Astrocyte of the spinal cord (primary cell): Measurements from ENCODE around the gene GGCT.

Experiments used
- DNase-seq: peaks from one replicate; pipeline ENCODE4 v3.0.0; 2011; ENCODE audit warnings: low read depth, low spot score
- H3K4me3 ChIP-seq: 2 replicates; pipeline ENCODE4 v1.5.1; 2011; ENCODE audit warnings: low read depth, mild to moderate bottlenecking, low read length, moderate library complexity
- in situ Hi-C: cut with HindIII; loops from 2 replicates; pipeline ENCODE4 v1.10.0; 2017; ENCODE audit warnings: low sequenced_read_pairs
- TF ChIP-seq, protein P1 (sequence below): IDR thresholded peaks from 2 replicates; pipeline ENCODE4 v1.5.1; 2012; ENCODE audit warnings: low read depth, mild to moderate bottlenecking, low read length, inconsistent platforms

The GGCT gene

GRCh38 chr7:30473903-30474302 lies 30.7 kb downstream of the GGCT start:
- in situ Hi-C loops = no loop called here

GRCh38 chr7:30472784-30473775 lies 31.5 kb downstream of the GGCT start:
- TF ChIP-seq, protein P1, sequence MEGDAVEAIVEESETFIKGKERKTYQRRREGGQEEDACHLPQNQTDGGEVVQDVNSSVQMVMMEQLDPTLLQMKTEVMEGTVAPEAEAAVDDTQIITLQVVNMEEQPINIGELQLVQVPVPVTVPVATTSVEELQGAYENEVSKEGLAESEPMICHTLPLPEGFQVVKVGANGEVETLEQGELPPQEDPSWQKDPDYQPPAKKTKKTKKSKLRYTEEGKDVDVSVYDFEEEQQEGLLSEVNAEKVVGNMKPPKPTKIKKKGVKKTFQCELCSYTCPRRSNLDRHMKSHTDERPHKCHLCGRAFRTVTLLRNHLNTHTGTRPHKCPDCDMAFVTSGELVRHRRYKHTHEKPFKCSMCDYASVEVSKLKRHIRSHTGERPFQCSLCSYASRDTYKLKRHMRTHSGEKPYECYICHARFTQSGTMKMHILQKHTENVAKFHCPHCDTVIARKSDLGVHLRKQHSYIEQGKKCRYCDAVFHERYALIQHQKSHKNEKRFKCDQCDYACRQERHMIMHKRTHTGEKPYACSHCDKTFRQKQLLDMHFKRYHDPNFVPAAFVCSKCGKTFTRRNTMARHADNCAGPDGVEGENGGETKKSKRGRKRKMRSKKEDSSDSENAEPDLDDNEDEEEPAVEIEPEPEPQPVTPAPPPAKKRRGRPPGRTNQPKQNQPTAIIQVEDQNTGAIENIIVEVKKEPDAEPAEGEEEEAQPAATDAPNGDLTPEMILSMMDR = no peak
- in situ Hi-C loops = no loop called here
- H3K4me3 ChIP-seq = no peak overlapping the region
- peak; percentile 54 for DNase-seq

More at GRCh38 chr7:30473903-30474302, 30.7 kb downstream of the GGCT start:
- TF ChIP-seq, protein P1 = no peak
- no peak for DNase-seq
- H3K4me3 ChIP-seq = no peak overlapping the region

- H3K4me3 ChIP-seq = no peak overlapping the region
- TF ChIP-seq, protein P1 = no peak
- DNase-seq = no peak
- in situ Hi-C loops = no loop called here
Measured at GRCh38 chr7:30472081-30472783, 32.4 kb downstream of the GGCT start.

GRCh38 chr7:30471205-30471604 lies 33.4 kb downstream of the GGCT start:
- TF ChIP-seq, protein P1 = no peak
- in situ Hi-C loops = no loop called here
- no peak overlapping the region for H3K4me3 ChIP-seq
- no peak for DNase-seq

GRCh38 chr7:30470771-30471170 lies 33.9 kb downstream of the GGCT start:
- peak; percentile 85 for DNase-seq

DNA sequence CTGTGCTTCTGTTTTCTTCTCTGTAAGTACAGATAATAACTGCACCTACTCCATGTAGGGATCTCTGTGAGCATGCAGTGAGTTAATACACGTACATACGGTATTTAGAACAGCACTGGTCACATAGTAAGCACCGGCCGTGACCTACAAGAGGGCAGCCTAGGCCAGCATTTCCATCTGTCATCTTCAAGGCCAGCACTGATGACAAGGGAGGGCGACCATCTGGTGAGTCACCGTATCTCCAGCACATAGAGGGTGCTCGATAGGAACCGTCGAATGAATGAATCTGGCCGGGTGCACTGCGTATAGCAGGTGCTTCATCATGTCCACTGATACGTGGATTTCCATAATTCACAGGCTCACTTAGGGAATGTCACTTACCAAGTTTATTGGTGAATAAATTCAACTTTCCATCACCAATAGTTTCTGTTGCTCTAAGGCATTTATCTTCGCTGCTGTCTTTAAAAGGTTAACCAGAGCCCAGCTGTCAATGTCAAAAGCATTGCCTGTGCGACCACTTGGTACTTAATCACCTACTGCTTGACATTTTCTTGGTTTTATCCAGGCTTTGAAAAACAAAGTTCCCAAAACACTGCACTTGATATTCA lies 34.4 kb downstream of the GGCT start:
- TF ChIP-seq, protein P1 = no peak
- in situ Hi-C loops = no loop called here
- DNase-seq = peak; percentile 29
- H3K4me3 ChIP-seq = no peak overlapping the region

More at GRCh38 chr7:30470771-30471170, 33.9 kb downstream of the GGCT start:
- in situ Hi-C loops = no loop called here
- H3K4me3 ChIP-seq = no peak overlapping the region
- TF ChIP-seq, protein P1 = no peak
